ENCODE results near the gene GPR85.

Gene GPR85

DNA sequence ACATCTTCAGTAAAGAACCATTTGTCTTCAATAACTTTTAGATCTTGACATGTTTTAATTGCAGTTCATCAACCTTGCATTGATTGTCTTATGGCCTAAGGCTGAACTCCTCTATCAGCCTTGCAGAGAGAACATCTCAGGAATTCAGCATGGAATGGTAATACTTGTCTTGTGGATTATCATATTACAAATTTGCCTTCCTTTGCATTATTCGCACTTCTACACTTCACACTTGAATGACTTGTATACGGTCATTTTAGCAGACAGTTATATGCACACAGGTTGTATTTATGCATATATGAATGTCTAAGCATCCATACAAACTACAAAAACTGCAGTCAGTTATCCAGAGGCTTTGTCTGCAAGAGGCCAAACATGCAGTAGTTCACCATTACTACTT, 31.7 kb downstream of the GPR85 start:
- TF ChIP-seq TAF1 (IDR thresholded peaks at IDR 0.05; ENCODE audit: low read depth) = no peak
- no peak for TF ChIP-seq TEAD4 (IDR thresholded peaks at IDR 0.05)
- no peak for TF ChIP-seq EP300 (IDR thresholded peaks at IDR 0.05; ENCODE audit: borderline replicate concordance)
- no peak for TF ChIP-seq USF1 (IDR thresholded peaks at IDR 0.05)
- no peak for TF ChIP-seq CEBPB (IDR thresholded peaks at IDR 0.05)
- TF ChIP-seq, protein P1, sequence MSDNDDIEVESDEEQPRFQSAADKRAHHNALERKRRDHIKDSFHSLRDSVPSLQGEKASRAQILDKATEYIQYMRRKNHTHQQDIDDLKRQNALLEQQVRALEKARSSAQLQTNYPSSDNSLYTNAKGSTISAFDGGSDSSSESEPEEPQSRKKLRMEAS (IDR thresholded peaks at IDR 0.05) = no peak
- TF ChIP-seq TCF12 (IDR thresholded peaks at IDR 0.05; ENCODE audit: low read depth) = no peak

- no peak for TF ChIP-seq ZBTB7A (IDR thresholded peaks at IDR 0.05; ENCODE audit: low read depth)
- no peak for TF ChIP-seq EP300 (IDR thresholded peaks at IDR 0.05; ENCODE audit: borderline replicate concordance)
- no peak for TF ChIP-seq NFIC (IDR thresholded peaks at IDR 0.05)
- TF ChIP-seq CEBPB (IDR thresholded peaks at IDR 0.05) = no peak
- no peak for TF ChIP-seq EGR1 (IDR thresholded peaks at IDR 0.05)
- no peak for TF ChIP-seq TEAD4 (IDR thresholded peaks at IDR 0.05)
- no peak for TF ChIP-seq USF1 (IDR thresholded peaks at IDR 0.05)
- TF ChIP-seq REST (IDR thresholded peaks at IDR 0.05; ENCODE audit: low read depth) = no peak
- no peak for TF ChIP-seq TAF1 (IDR thresholded peaks at IDR 0.05; ENCODE audit: low read depth)
- no peak for TF ChIP-seq FOXM1 (IDR thresholded peaks at IDR 0.05; ENCODE audit: borderline replicate concordance, low read depth)
These were observed 40.2 kb downstream of the GPR85 start for GRCh38 chr7:113046453-113046852.

DNA sequence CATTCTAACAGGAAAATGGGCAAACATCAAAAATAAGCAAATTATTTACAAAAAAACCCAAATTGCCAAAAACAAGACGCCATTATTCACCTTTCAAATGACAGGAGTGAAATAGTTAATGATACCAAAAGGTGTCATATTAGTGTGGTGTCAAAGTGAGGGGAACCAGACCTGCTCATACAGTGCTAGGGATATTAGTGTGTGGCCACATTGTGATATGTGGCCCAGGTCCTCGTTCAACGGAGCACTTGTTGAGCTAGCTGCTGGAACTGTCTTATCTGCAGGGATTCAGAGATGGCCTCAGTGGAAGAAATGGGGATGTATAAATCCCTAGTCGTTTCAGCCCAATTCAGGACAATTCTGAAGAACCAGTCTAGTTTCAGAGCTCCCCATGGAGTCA, 41.2 kb downstream of the GPR85 start:
- no peak for TF ChIP-seq EP300 (IDR thresholded peaks at IDR 0.05; ENCODE audit: borderline replicate concordance)
- no peak for TF ChIP-seq RAD21 (IDR thresholded peaks at IDR 0.05; ENCODE audit: low read depth)
- TF ChIP-seq TAF1 (IDR thresholded peaks at IDR 0.05; ENCODE audit: low read depth) = no peak
- TF ChIP-seq, protein P1 (IDR thresholded peaks at IDR 0.05) = no peak
- TF ChIP-seq TCF12 (IDR thresholded peaks at IDR 0.05; ENCODE audit: low read depth) = no peak
- TF ChIP-seq CREB1 (IDR thresholded peaks at IDR 0.05; ENCODE audit: low read depth) = no peak
- TF ChIP-seq FOXM1 (IDR thresholded peaks at IDR 0.05; ENCODE audit: borderline replicate concordance, low read depth) = no peak
- TF ChIP-seq USF1 (IDR thresholded peaks at IDR 0.05) = no peak
- TF ChIP-seq ZBTB7A (IDR thresholded peaks at IDR 0.05; ENCODE audit: low read depth) = no peak
- no peak for TF ChIP-seq NFIC (IDR thresholded peaks at IDR 0.05)
- no peak for TF ChIP-seq CEBPB (IDR thresholded peaks at IDR 0.05)
- TF ChIP-seq TEAD4 (IDR thresholded peaks at IDR 0.05) = no peak
- TF ChIP-seq YY1 (IDR thresholded peaks at IDR 0.05; ENCODE audit: low read depth) = no peak
- TF ChIP-seq REST (IDR thresholded peaks at IDR 0.05; ENCODE audit: low read depth) = no peak
- TF ChIP-seq EGR1 (IDR thresholded peaks at IDR 0.05) = no peak

GRCh38 chr7:113044394-113044793, 42.2 kb downstream of the GPR85 start:
- TF ChIP-seq REST (IDR thresholded peaks at IDR 0.05; ENCODE audit: low read depth) (no peak), NFIC (IDR thresholded peaks at IDR 0.05) (no peak), TAF1 (IDR thresholded peaks at IDR 0.05; ENCODE audit: low read depth) (no peak), YY1 (IDR thresholded peaks at IDR 0.05; ENCODE audit: low read depth) (no peak), EP300 (IDR thresholded peaks at IDR 0.05; ENCODE audit: borderline replicate concordance) (no peak), USF1 (IDR thresholded peaks at IDR 0.05) (no peak), ZBTB7A (IDR thresholded peaks at IDR 0.05; ENCODE audit: low read depth) (no peak), TCF12 (IDR thresholded peaks at IDR 0.05; ENCODE audit: low read depth) (no peak), FOXM1 (IDR thresholded peaks at IDR 0.05; ENCODE audit: borderline replicate concordance, low read depth) (no peak), RAD21 (IDR thresholded peaks at IDR 0.05; ENCODE audit: low read depth) (no peak), TEAD4 (IDR thresholded peaks at IDR 0.05) (no peak), CREB1 (IDR thresholded peaks at IDR 0.05; ENCODE audit: low read depth) (no peak), CEBPB (IDR thresholded peaks at IDR 0.05) (no peak)
- TF ChIP-seq, protein P1 (IDR thresholded peaks at IDR 0.05) = no peak

Measured in Ishikawa (cell line).